Glutamatergic neuron (in vitro differentiated cells): Measurements from ENCODE around the gene PKN2. TPM values are rescaled to one million over a fixed set of nuclear protein-coding genes. Genes with fewer than 3 reads are reported as not detected.

Experiments used
- DNase-seq: peaks from one replicate; pipeline ENCODE4 v3.0.0; 2022
- H3K27ac Mint-ChIP-seq: one replicate; pipeline ENCODE4 v1.8.0; 2020; ENCODE audit warnings: mild to moderate bottlenecking, mixed read lengths, inconsistent platforms; ENCODE audit not compliant: unreplicated experiment
- H3K27me3 Mint-ChIP-seq: one replicate; pipeline ENCODE4 v1.8.0; 2020; ENCODE audit warnings: mild to moderate bottlenecking, moderate library complexity, mixed read lengths, inconsistent platforms; ENCODE audit not compliant: unreplicated experiment
- H3K36me3 Mint-ChIP-seq: one replicate; pipeline ENCODE4 v1.8.0; 2020; ENCODE audit warnings: mild to moderate bottlenecking, mixed read lengths, inconsistent platforms; ENCODE audit not compliant: unreplicated experiment
- H3K4me1 Mint-ChIP-seq: one replicate; pipeline ENCODE4 v1.8.0; 2020; ENCODE audit warnings: mild to moderate bottlenecking, low read depth, mixed read lengths, inconsistent platforms; ENCODE audit not compliant: unreplicated experiment
- H3K4me3 Mint-ChIP-seq: one replicate; pipeline ENCODE4 v1.8.0; 2020; ENCODE audit warnings: mild to moderate bottlenecking, mixed read lengths, inconsistent platforms; ENCODE audit not compliant: unreplicated experiment
- H3K9me3 Mint-ChIP-seq: one replicate; pipeline ENCODE4 v1.8.0; 2020; ENCODE audit warnings: mild to moderate bottlenecking, moderate library complexity, mixed read lengths, inconsistent platforms; ENCODE audit not compliant: unreplicated experiment
- total RNA-seq: library from RNA; stranded (reverse); fragmentation: NEBNext Ultra II Directional; extraction: Animal tissue kit (Norgen Biotek cat#: 25700); gene quantifications from one replicate; pipeline ENCODE4 v1.2.1, GENCODE V29; 2021; ENCODE audit not compliant: unreplicated experiment
- TF ChIP-seq, protein P1 (sequence below): fragments of 200-600 bp; sonication (generic); IDR thresholded peaks from one replicate; pipeline ENCODE4 v1.5.0; 2021; ENCODE audit not compliant: partially characterized antibody, unreplicated experiment

Gene PKN2
- total RNA-seq, 1 donor from 2014 or later = 39.1 TPM

GRCh38 chr1:88791192-88791591 is 107.1 kb downstream of the PKN2 start:
- no peaks in the 10 kb centered on the region for H3K36me3 Mint-ChIP-seq
- H3K27me3 Mint-ChIP-seq = no peaks in the 10 kb centered on the region
- peaks cover 2% of the 10 kb centered on the region for H3K9me3 Mint-ChIP-seq
- DNase-seq = no peak
- no peak overlapping the region for H3K27ac Mint-ChIP-seq
- TF ChIP-seq, protein P1, sequence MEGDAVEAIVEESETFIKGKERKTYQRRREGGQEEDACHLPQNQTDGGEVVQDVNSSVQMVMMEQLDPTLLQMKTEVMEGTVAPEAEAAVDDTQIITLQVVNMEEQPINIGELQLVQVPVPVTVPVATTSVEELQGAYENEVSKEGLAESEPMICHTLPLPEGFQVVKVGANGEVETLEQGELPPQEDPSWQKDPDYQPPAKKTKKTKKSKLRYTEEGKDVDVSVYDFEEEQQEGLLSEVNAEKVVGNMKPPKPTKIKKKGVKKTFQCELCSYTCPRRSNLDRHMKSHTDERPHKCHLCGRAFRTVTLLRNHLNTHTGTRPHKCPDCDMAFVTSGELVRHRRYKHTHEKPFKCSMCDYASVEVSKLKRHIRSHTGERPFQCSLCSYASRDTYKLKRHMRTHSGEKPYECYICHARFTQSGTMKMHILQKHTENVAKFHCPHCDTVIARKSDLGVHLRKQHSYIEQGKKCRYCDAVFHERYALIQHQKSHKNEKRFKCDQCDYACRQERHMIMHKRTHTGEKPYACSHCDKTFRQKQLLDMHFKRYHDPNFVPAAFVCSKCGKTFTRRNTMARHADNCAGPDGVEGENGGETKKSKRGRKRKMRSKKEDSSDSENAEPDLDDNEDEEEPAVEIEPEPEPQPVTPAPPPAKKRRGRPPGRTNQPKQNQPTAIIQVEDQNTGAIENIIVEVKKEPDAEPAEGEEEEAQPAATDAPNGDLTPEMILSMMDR = no peak
- H3K4me1 Mint-ChIP-seq = no peaks in the 10 kb centered on the region
- H3K4me3 Mint-ChIP-seq = no peak overlapping the region

DNA sequence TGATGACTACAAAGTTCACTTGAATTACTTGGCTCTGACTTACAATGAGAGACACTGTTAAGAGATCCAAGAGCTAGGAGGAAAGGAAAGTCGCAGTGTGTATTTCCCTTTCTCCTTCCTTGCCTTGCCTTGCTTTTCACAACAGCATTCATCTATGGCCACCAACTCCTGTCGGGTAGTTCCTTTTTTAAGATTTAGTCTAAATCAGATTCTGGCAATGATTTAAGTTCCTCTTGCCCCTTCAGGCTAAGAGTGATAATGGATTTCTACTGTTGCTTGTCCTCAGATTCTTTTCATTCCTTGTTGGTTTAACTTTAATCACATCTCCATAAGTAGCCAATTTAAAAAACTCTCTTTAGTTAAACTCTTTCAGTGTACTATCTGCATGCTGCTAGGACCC is 115.4 kb downstream of the PKN2 start:
- no peaks in the 10 kb centered on the region for H3K27me3 Mint-ChIP-seq
- no peak overlapping the region for H3K4me3 Mint-ChIP-seq
- peaks cover 2% of the 10 kb centered on the region for H3K9me3 Mint-ChIP-seq
- no peaks in the 10 kb centered on the region for H3K4me1 Mint-ChIP-seq
- DNase-seq = no peak
- TF ChIP-seq, protein P1 = no peak
- H3K36me3 Mint-ChIP-seq = peaks cover 14% of the 10 kb centered on the region
- H3K27ac Mint-ChIP-seq = no peak overlapping the region

DNA sequence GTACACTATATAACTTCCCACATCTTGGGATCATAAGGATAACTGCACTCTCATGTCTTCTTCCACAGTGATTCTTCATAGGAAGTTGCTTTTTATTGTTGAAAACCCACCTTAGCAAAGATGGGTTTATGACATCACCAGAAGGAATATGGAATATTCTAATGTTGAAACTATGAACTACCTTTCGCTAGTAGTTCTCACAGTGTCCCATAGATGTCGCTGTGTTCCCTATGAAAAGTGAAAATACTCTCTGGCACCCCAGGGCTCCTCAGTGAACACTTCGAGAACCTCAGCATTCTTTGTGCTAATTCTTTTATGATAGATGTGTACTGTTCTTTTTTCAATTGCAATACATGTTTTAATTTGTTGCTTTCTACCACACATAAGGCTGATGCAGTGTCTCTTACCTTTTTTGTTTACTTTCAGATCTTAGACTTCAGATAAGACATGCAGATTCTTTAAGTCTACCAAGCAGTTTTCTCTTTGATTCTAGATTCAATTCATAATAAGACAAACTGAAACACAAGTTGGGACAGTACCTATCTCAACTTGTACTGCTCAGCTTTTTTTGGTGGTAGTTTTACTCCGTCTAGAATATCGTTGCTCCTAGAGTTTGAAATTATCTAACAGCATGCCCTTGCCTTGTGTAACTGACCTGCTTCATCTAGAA is 116.4 kb downstream of the PKN2 start:
- H3K4me3 Mint-ChIP-seq = no peak overlapping the region
- no peak for DNase-seq
- no peak overlapping the region for H3K27ac Mint-ChIP-seq
- TF ChIP-seq, protein P1 = peak; percentile 70
- H3K9me3 Mint-ChIP-seq = peaks cover 2% of the 10 kb centered on the region
- no peaks in the 10 kb centered on the region for H3K27me3 Mint-ChIP-seq
- H3K4me1 Mint-ChIP-seq = no peaks in the 10 kb centered on the region
- peaks cover 14% of the 10 kb centered on the region for H3K36me3 Mint-ChIP-seq

DNA sequence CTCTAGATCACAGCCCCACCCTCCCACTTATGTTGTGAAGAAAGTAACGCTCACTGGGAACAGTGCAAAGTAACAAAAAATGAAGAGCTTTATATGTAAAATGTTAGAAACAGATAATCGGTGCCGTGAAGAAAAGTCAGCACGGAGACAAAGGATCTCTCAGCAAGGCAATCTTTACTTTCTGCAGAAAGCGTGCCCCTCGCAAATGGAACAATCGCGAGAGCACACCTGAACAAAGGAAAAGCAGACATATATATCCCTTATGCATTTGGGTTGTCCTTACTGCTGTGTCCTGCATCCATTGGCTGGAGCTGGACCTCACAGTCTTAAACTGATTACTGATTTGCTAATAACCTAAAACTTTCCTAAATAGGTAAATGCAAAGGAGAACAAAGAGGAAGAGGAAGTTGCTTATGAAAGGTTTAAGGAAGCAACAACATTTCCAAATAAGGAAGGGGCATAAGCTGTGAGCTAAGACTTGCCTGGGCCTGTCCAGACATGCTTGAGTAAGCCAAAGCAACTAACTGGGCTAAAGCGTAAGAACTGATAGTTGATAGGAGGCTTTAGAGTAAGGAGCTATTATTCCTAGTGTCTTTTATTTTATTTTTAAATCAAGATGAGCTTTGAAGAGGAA is 117.6 kb downstream of the PKN2 start:
- Mint-ChIP-seq H3K4me3 (no peak overlapping the region), H3K27me3 (no peaks in the 10 kb centered on the region), H3K9me3 (peaks cover 2% of the 10 kb centered on the region), H3K4me1 (no peaks in the 10 kb centered on the region), H3K27ac (no peak overlapping the region), H3K36me3 (peaks cover 14% of the 10 kb centered on the region)
- TF ChIP-seq, protein P1 = no peak
- no peak for DNase-seq

DNA sequence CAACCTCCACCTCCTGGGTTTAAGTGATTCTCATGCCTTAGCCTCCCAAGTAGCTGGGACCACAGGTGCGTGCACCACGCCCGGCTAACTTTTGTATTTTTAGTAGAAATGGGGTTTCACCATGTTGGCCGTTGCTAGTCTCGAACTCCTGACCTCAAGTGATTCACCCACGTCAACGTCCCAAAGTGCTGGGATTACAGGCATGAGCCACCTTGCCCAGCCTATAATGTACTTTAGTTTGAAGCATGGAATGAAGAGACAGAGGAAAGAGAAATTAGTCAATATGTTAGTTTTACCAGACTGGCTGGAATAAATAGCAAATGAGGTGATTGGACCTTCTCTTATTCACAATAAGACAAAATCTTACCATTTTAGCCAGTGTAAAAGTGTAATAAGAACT is 118.3 kb downstream of the PKN2 start:
- DNase-seq = no peak
- Mint-ChIP-seq H3K36me3 (peaks cover 14% of the 10 kb centered on the region), H3K4me3 (no peak overlapping the region), H3K27ac (no peak overlapping the region), H3K9me3 (peaks cover 2% of the 10 kb centered on the region), H3K4me1 (no peaks in the 10 kb centered on the region), H3K27me3 (no peaks in the 10 kb centered on the region)
- TF ChIP-seq, protein P1 = no peak
